ENCODE results near the gene CD300LF.

Gene CD300LF

GRCh38 chr17:74678541-74678940 lies 34.2 kb downstream of the CD300LF start:
- TF ChIP-seq CTCF (IDR thresholded peaks at IDR 0.05; ENCODE audit: insufficient read depth, low read length, poor library complexity, severe bottlenecking) (no peak), EZH2phosphoT487 (conservative IDR thresholded peaks at IDR 0.05; ENCODE audit: low read length) (no peak)

GRCh38 chr17:74677558-74678466 lies 34.9 kb downstream of the CD300LF start:
- Histone ChIP-seq H4K20me1 (ENCODE audit: low read depth, low read length) (no peaks in the 10 kb centered on the region), H3K9me3 (ENCODE audit: insufficient read depth, low read length) (no peaks in the 10 kb centered on the region), H3F3A (ENCODE audit: insufficient read depth) (no peaks in the 10 kb centered on the region), H3K9ac (ENCODE audit: low read length) (no peak overlapping the region), H3K36me3 (ENCODE audit: low read length) (no peaks in the 10 kb centered on the region), H3K4me2 (ENCODE audit: low read depth, low read length, poor library complexity, severe bottlenecking) (no peak overlapping the region), H3K4me3 (ENCODE audit: insufficient read depth, low read length, poor library complexity, severe bottlenecking) (no peak overlapping the region), H2AFZ (ENCODE audit: low read depth, low read length, severe bottlenecking) (no peak overlapping the region), H3K27me3 (ENCODE audit: low read length) (no peaks in the 10 kb centered on the region), H3K9me2 (replicated peaks; ENCODE audit: insufficient read depth, low read length) (no peaks in the 10 kb centered on the region), H3K79me2 (ENCODE audit: insufficient read depth, low read length) (no peaks in the 10 kb centered on the region), H3K27ac (ENCODE audit: low read depth, low read length) (no peak overlapping the region)
- TF ChIP-seq CTCF (IDR thresholded peaks at IDR 0.05; ENCODE audit: insufficient read depth, low read length, poor library complexity, severe bottlenecking) (no peak), EZH2phosphoT487 (conservative IDR thresholded peaks at IDR 0.05; ENCODE audit: low read length) (no peak)

More at GRCh38 chr17:74678541-74678940, 34.2 kb downstream of the CD300LF start:
- Histone ChIP-seq H3K9ac (ENCODE audit: low read length) (no peak overlapping the region), H3K79me2 (ENCODE audit: insufficient read depth, low read length) (no peaks in the 10 kb centered on the region), H3K4me2 (ENCODE audit: low read depth, low read length, poor library complexity, severe bottlenecking) (no peak overlapping the region), H3K36me3 (ENCODE audit: low read length) (no peaks in the 10 kb centered on the region), H3K9me2 (replicated peaks; ENCODE audit: insufficient read depth, low read length) (no peaks in the 10 kb centered on the region), H3F3A (ENCODE audit: insufficient read depth) (no peaks in the 10 kb centered on the region), H3K27me3 (ENCODE audit: low read length) (no peaks in the 10 kb centered on the region), H2AFZ (ENCODE audit: low read depth, low read length, severe bottlenecking) (no peak overlapping the region), H3K27ac (ENCODE audit: low read depth, low read length) (no peak overlapping the region), H4K20me1 (ENCODE audit: low read depth, low read length) (no peaks in the 10 kb centered on the region), H3K4me3 (ENCODE audit: insufficient read depth, low read length, poor library complexity, severe bottlenecking) (no peak overlapping the region), H3K9me3 (ENCODE audit: insufficient read depth, low read length) (no peaks in the 10 kb centered on the region)

GRCh38 chr17:74671031-74671771 lies 41.5 kb downstream of the CD300LF start:
- Histone ChIP-seq H3K79me2 (ENCODE audit: insufficient read depth, low read length) (no peaks in the 10 kb centered on the region), H3K9me2 (replicated peaks; ENCODE audit: insufficient read depth, low read length) (no peaks in the 10 kb centered on the region), H3F3A (ENCODE audit: insufficient read depth) (no peaks in the 10 kb centered on the region), H3K27ac (ENCODE audit: low read depth, low read length) (no peak overlapping the region), H3K4me2 (ENCODE audit: low read depth, low read length, poor library complexity, severe bottlenecking) (no peak overlapping the region), H3K27me3 (ENCODE audit: low read length) (no peaks in the 10 kb centered on the region), H3K36me3 (ENCODE audit: low read length) (no peaks in the 10 kb centered on the region), H2AFZ (ENCODE audit: low read depth, low read length, severe bottlenecking) (no peak overlapping the region), H3K9me3 (ENCODE audit: insufficient read depth, low read length) (no peaks in the 10 kb centered on the region), H3K4me3 (ENCODE audit: insufficient read depth, low read length, poor library complexity, severe bottlenecking) (no peak overlapping the region), H3K9ac (ENCODE audit: low read length) (no peak overlapping the region), H4K20me1 (ENCODE audit: low read depth, low read length) (no peaks in the 10 kb centered on the region)
- no peak for TF ChIP-seq CTCF (IDR thresholded peaks at IDR 0.05; ENCODE audit: insufficient read depth, low read length, poor library complexity, severe bottlenecking)
- TF ChIP-seq EZH2phosphoT487 (conservative IDR thresholded peaks at IDR 0.05; ENCODE audit: low read length), result no peak

Data from SU-DHL-6 (cell line).